ENCODE results near the gene PARVA.
"Not testable (repeated sequence)": the region's sequence is repeated elsewhere in the genome, so short reads cannot be mapped to it uniquely, and the experiment has no call there.

The PARVA gene

DNA sequence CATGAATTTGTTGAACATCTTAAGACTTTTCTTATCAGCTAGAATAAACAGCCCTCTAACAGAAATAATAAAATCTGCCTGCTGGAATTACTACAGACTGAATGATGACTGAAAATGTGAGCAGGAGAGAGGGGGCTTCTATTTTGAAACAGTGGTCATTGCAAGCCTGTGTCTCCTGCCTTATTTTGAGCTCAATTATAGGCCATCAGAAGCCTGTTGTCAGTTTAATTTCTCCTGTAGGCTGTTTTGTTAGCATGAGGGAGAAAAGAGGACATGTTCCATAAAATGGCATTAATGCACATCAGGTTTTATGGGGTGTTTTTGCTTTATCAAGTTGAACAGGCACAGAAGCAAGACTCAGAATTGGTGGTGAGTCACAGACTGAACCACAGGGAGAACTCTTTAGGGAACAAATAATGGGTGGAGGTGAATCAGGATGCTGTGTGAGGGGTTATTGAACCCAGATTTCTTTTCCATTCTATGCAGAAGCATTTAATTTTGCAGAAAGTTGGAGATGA is 129.1 kb downstream of the PARVA start:
- no peak for DNase-seq

DNA sequence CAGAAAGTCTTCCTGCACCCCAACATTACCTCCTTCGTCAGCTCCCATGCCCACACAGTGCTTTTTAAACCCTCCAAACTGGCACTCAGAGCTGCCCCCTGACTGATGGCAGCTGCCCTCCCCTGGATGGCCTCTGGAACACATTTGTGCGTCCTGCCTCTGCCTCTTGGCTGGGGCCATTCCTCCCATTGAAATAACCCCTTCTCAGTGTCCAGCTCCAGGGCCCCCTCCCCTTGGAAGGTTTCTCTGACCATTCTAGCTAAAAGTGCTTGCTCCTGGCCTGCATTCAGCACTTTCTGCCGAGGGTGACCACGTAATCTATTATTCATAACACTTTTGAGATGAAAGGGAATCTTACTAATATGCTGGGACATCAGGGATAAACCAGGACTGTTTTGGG is 130.0 kb downstream of the PARVA start:
- DNase-seq = no peak

DNA sequence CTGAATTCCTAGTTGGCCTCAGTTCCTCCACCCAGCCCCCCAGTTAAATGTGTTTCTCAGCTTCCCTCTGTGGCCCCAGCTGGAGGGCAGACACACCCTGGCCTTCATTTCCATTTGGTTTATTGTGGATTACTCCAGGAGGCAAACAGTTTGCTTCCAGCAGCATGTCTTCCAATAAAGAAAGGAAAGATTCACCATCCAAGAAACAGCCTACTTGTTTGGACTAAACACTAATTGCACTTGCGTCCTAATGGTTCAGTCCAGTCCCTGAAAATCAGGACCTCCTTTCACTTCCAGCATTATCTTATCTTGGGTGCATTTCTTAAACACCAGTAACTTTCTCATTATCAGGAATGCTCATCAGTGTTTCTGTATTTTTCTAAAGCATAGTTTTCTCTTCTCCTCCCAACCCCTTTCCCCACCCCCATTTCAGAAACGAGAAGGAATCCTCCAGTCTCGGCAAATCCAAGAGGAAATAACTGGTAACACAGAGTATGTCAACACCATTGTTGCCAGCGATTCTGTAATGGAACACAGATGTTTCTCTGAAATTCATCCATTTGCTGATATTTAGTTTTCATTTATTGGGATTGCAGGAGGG is 130.9 kb downstream of the PARVA start:
- no peak for DNase-seq

DNA sequence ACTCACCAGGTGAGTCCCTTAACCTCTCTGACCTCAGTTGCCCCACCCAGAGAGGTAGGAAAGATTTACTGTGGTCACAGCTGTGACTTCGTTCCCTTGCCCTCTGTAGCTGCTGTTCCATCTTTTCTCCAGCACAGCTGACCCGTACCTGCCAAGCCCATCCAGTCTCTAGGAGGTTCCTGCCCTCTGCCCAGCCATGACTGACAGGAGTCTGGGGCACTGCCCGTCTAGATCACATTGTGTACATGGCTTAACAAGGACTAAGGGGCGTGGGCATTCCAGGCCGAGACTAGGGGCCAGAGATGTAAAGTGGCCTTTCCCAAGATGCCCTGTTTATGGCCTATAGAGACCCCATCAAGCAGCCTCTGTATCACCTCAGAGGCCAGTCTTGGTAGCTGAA is 132.0 kb downstream of the PARVA start:
- no peak for DNase-seq

DNA sequence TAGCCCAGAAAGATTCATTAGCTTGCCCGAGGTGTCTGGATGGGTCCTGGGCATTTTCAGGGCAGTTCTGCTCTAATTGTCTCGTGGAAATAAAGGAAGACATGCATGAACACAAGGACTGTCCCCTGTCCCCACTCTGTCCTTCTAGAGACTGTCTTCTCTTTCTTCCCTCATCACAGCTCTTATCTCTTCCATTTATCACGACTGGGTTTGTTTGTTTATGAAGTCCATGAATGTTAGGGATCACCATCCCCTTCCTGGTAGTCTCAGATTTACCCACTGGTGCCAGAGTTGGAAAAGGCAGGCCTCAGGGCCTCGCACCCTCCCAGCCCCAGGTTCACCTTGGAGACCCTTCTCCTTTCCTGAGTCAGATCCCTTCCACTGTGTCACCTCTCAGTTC is 134.8 kb downstream of the PARVA start:
- no peak for DNase-seq

DNA sequence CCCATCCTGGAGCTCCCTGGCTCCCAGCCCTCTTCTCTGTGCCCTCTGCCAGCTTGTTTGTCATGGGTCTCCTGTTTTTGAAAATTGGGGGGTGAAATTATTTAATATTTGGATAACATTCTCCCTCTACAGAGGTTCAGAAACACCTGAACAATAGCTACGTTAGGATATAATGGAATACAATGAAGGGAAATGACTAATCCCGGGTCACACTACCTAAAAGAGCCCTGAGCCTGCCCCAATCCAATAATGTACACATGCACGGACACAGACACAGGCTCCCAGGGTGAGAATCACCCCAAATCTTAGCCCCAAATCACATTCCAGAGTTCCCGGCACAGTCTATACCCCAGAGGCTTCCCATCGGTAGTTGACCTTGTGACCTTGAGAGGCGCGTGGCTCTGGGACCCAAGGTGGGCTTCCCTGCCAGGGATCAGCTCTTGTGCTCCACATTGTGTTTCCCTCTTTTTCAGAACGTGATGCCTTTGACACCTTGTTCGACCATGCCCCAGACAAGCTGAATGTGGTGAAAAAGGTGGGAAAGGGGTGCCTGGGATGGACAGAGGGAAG is 135.5 kb downstream of the PARVA start:
- no peak for DNase-seq

DNA sequence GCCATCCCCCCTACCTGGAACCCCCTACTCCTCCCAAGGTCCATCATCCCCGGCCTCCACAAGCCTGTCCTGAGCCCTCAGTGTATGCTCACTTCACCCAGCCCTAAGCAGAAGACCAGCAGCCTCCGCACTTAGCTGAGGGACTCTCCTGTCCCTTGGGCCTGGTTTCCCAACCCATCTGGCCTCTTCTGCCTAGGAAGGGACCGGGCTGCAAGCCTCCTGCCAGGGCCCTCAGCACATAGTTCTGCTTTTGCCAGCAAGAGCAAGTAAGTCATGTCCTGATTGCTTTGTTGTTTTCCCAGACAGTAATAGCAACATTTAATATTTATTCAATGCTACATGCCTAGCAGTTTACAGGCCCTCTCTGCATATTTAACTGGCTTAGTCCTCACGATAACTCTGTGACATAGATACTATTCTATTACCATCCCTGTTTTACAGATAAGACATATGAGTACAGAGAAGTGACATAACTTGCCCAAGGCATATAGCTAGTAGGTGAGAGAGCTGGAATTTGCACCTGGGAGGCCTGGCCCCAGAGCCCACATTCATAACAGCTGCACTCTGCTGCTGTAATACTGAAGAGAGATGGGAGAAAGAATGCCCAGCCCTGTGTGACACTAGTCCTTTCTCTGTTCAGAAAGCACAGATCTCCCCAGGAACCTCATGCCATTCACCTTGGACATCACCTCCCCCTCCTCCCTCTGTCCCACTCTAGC is 139.2 kb downstream of the PARVA start:
- no peak for DNase-seq

DNA sequence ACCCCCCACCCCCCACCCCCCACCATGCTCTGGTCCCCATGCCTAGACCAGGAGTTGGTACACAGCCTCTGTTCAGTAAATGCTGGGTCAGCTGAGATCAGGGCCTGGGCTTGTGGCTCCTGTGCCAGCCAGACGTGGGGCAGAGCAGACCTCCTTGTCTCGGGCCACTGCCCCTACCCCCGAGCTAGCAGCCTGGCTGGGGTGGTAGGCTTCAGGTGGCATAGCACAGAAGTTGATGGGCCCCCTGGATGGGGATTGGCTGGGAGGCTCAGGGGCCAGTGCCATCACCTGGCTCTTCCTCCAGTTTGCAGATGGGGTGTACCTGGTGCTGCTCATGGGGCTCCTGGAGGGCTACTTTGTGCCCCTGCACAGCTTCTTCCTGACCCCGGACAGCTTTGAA is 139.9 kb downstream of the PARVA start:
- DNase-seq = no peak

DNA sequence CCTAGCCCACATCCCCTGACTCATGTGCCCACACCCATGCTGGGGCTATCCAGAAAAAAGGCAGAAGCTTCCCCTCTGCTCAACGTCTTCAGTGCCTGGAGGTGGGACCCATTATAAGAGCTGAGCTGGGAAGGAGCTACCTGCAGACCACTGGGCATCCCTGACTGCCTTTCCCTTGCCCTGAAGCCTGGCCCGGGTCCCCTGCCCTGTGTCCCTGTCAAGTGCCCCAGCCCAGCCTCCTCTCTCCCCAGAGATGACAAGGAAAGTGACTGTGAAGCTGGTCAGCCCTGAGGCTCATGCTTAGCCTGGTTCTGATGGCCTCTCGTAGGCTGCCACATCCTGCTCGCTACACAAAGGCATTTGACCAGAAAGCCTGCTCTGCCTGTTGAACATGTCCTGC is 140.4 kb downstream of the PARVA start:
- no peak for DNase-seq

DNA sequence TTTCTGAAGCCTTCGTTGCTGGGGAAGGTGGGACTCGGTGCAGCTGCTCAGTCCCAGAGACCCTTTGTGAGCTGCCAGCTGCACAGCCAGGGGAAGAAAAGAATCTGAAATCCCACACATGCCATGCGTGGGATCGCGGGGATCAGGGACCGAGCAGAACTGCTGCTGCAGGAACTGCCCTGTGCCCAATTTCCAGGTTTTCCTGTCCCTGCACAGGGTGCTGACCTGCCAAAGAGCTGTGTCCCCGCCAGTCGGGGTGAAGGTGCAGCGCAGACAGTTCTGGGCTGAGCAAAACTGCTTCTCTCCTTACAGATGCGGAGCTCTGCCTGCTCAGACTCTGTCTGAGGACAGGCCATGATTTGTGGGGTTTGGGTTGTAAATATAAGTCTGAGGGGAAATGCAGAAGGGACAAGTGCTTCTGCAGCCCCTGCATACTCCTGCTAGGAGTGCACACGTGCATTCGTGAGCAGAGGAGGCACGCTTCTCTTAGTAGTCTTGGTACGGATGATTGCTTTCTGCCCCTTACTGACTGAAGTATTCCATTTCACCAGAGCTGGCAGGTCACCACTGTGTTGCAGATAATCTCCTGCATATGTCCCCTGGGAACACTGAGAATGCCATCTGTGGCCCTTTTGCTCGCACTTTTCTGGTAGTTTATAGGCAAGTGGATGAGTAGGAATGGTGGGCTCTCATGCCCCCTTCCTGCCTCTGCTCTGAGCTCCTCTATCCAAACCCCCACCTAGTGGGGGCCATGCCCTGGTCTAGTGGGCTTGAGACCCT is 141.4 kb downstream of the PARVA start:
- DNase-seq = no peak

DNA sequence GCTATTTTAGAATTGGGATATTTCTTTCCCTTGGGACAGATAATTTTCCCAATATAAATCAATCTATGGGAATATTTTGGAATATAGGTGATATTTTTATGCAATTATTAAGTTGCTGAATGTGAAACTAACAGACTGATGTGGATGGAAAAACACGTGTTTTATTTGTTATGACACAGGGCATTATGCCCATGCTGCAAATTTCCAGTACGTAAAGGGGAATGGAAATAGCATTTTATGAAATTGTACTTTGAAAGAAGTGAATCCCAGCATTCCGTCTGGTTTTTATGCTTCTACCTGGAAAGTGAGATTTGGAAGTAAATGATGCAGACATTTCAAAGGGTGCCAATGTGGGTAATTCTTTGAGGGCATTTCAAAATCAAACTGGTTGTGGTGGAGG is 142.7 kb downstream of the PARVA start:
- no peak for DNase-seq

DNA sequence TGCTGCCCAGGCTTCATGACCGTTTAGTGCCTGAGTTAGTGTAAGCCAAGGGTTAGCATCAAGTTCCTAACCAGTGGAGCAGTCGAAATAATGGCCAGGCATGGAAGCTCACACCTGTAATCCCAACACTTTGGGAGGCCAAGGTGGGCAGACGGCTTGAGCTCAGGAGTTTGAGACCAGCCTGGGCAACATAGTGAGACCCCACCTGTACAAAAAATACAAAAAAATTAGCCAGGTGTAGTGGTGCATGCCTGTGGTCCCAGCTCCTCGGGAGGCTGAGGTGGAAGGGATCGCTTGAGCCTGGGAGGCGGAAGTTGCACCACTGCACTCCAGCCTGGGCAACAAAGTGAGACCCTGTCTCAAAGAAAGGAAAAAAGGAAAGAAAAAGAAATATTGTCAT is 143.2 kb downstream of the PARVA start:
- DNase-seq = not testable (repeated sequence)

DNA sequence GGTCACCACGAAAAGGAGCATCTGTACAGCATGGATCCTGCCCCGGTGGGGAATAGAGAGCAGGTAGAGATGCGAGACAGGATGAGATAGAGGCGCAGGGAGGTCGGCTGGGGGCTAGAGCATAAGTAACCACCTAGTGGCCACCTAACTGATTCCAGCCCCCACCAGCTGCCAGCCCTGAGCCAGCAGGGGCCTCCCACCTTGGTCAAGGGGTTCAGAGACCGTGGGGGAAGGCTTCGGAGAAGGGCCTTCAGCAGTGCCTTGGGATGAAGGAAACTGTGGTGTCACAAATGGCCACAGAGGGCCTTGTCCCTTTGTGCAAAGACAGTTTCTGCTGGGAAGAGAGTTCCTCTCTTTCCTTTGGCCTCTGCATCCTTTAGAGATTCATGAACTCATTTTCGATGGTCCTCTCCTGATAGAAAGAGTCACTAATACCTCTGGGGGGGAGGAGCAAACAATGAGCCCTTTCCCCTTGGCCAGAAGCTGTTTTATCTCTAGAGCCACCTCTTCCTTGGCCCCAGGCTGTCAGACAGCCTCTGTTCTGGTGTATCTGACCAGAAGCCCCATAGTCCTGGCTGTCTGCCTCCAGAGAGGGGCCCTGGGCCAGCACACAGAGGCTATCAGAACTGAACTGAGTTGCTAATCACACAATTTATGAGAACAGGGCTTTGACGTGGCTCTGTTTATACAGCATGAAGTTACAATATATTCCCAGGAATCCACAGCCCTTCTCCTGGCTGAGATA is 146.0 kb downstream of the PARVA start:
- DNase-seq = no peak

DNA sequence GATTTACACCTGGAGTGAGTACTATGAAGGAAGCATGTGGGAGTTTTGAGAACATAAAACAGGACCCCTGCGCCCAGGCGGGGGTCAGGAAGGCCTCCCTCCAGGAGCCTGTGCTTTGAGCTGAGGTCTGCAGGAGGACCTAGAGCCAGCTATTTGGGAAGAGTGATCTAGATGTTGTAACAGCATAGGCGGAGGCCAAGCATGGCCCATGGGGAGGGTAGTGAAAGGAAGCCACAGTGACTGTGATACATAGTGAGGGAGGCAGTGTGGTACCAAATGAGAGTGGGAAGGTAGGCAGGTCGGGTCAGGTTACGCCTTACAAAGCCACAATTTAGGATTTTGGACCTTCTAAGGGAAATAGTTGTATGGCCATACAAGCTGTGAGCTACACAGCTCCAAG is 147.5 kb downstream of the PARVA start:
- DNase-seq = no peak

DNA sequence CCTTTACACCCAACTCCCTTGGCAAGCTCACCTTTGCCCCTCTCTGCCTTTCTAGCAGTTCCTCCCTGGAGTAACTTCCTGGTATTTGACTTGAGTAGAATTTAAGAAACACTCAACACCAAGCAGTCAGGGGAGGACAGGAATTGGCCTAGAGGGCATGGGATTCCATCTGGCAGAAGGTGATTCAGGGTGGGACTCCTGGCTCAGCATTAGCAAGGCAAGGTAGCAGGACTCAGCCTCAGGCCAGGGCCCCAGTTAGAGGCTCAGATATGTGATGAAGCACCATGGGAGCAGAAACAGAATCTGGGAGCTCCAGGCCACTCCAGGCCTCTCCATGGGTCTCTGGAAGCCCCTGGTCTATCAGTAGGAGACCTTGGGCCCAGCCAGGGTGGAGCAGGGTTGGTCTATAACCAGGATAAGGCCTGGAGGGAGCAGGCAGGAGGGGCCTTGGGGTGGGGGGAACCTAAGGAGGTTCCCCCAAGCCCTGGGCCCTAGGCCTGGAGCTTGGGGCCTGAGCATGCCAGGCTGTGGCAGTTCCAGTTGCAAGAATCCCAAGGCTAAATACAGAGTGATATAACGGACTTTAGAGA is 148.2 kb downstream of the PARVA start:
- no peak for DNase-seq

DNA sequence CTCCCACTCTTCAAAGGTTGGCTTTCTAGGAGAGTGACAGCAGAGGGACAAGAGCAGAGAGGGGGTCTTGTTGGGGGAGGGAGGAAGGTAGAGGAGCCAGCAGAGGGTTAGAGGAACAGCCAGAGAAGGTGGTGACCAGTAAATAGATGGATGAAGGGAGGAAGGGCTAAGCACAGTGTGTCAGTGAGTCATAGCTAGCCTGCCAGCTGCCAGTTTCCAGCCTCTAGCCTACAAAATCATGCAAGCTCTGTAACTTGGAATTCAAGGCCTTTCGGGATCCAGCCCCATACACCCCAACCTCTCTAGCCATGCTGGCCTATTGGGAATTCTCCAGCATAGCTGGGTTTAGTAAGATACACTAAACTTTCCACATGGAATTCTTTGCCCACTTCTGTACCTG is 149.4 kb downstream of the PARVA start:
- no peak for DNase-seq

DNA sequence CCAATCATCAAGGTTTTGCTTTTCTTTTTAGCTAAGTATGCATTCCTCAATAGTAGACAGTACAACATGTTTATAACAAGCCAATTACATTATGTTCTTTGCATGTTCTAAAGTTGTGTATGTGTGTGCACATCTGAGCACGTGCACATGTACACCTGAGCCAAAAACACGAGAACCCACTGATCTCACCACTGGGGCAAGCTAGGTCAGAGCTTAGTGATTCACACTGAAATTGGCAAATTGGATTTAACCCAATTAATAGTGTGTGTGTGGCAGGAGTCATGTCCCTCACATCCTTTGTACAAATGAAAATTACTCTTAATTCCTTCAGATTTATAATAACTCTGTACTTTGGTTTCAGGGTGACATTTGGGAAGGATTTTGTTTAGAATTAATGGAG is 151.1 kb downstream of the PARVA start:
- DNase-seq = no peak

DNA sequence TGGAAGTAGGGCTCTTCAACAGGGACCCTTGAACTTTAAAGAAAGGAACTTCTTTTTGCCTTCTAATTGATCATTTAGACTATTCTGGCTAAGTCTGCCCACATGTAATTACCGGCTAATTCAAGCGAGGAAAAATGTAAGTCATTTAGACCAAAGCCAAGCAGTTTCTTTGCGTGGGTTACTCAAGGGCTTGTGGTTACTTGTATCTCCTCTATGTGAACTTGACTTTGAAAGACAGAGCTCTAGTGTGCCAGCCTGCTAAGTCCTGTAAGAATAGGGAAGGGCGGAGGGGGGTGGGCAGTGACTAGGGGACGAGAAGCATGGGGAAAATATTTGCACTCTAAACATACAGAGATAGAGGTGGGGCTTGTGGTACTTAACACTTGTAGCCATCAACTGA is 151.7 kb downstream of the PARVA start:
- DNase-seq = no peak

DNA sequence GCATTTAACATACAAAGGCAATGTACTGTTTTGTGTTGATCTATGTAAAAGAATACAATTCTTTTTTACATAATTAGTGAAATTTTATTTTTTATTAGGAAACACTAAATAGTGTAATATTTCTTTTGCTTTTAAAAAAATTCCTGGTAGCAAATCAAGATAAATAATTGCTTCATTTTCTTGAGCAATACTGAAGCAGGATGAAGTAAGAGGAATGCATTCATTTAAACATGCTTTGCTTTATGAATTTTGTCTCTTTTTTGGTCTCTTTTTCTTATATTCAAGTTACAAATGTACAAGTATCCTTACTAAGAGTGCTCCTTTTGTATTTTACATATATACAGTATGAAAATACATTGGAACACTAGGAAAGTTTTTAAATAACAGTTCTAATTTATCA is 152.4 kb downstream of the PARVA start:
- DNase-seq = no peak

DNA sequence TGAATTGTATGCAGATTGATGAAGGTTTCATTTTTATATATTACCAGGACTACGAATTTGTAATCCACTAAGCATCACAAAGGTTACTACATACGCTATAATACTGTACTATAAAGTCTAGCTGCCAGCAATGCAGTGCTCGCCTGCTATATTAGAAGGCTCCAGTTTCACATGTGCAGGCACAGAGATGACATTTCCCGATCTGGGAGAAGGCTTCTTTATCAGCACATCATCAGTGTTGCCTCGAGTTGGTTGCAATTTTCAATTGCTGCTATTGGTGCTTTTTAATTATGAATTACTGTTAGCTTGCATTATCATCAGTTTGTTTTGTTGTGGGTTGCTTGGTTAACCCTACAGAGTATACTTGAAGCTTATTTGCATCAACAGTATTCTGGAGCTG is 153.6 kb downstream of the PARVA start:
- no peak for DNase-seq

DNA sequence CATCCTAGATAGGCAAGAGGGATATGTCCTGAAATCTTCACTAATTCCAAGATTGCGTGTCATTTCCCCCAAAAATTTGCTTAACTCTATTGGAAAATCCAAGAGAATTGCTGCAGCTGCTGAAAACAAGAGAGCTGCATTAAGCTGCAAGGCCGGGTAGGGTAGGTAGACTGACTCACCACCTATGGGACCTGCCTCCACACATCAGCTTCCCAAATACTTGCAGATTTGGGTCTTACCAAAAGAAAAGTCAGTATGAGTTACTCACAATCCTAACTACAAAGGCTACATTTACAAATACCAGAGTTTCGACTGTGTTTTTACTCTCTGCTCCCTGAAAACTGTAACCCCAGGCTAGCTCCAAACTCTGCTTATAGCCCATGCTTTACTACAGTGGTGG is 154.3 kb downstream of the PARVA start:
- DNase-seq = no peak

DNA sequence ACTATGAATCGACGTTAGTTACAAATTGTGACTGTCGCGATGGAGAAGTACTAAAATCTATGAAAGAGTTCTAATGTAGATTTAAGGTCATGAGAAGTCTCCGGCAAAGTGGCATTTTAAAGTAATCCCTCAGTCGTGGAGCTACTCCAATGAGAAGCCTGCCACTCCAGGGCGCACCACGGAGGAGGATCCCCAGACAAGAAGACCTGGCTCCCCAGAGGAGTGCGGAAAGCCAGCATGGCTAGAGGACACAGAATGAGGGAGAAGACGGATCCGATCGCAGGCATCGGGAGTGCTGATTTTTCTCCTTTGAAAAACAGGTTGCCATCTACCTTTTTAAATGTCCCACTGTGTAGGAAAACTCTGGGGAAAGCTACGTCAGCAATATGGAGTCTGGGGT is 155.2 kb downstream of the PARVA start:
- DNase-seq = no peak

DNA sequence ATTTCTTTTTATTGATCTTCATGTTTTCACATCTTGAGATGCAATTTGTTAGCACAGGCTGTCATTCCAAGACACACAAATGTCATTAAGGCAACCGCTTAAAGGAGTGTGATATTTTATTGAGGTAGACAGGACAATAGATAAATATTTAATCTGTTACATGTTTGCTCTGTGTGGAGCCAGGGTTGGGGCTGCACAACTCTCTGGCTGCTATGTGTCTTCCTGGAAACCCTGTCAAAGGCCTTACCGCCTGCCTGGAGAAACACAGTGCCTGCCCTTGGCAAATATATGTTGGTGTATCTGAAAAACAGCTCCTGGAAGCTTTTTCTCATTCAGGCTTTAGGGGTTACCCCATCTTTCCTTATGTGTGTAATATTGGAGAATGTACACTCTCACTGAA is 157.2 kb downstream of the PARVA start:
- no peak for DNase-seq

Data from activated T-cell treated with anti-CD3 and anti-CD28 coated beads for 4 hours (primary cell).